ENCODE data around the gene PARS2.

Gene PARS2

GRCh38 chr1:54798769-54799641, 34.7 kb upstream of the PARS2 start:
- TF ChIP-seq CTCF (IDR thresholded peaks at IDR 0.05; ENCODE audit: low read depth, low read length, missing control alignments) = no peak
- in situ Hi-C loops (cut with HindIII; ENCODE audit: low sequenced_read_pairs) = no loop called here
- H3K4me3 ChIP-seq (ENCODE audit: low read depth, low read length) = no peak overlapping the region
- DNase-seq (ENCODE audit: low read depth) = no peak

GRCh38 chr1:54798206-54798605, 33.9 kb upstream of the PARS2 start:
- in situ Hi-C loops (cut with HindIII; ENCODE audit: low sequenced_read_pairs) = no loop called here
- H3K4me3 ChIP-seq (ENCODE audit: low read depth, low read length) = no peak overlapping the region
- DNase-seq (ENCODE audit: low read depth) = no peak
- no peak for TF ChIP-seq CTCF (IDR thresholded peaks at IDR 0.05; ENCODE audit: low read depth, low read length, missing control alignments)

- no peak for TF ChIP-seq CTCF (IDR thresholded peaks at IDR 0.05; ENCODE audit: low read depth, low read length, missing control alignments)
- in situ Hi-C loops (cut with HindIII; ENCODE audit: low sequenced_read_pairs) = no loop called here
- H3K4me3 ChIP-seq (ENCODE audit: low read depth, low read length) = no peak overlapping the region
- no peak for DNase-seq (ENCODE audit: low read depth)
Observed at GRCh38 chr1:54796902-54797301, 32.6 kb upstream of the PARS2 start.

- H3K4me3 ChIP-seq (ENCODE audit: low read depth, low read length) = no peak overlapping the region
- in situ Hi-C loops (cut with HindIII; ENCODE audit: low sequenced_read_pairs) = no loop called here
- no peak for TF ChIP-seq CTCF (IDR thresholded peaks at IDR 0.05; ENCODE audit: low read depth, low read length, missing control alignments)
- no peak for DNase-seq (ENCODE audit: low read depth)
Observed at GRCh38 chr1:54795841-54796468, 31.6 kb upstream of the PARS2 start.

- no peak for DNase-seq (ENCODE audit: low read depth)
- TF ChIP-seq CTCF (IDR thresholded peaks at IDR 0.05; ENCODE audit: low read depth, low read length, missing control alignments) = no peak
- in situ Hi-C loops (cut with HindIII; ENCODE audit: low sequenced_read_pairs) = no loop called here
- H3K4me3 ChIP-seq (ENCODE audit: low read depth, low read length) = no peak overlapping the region
Observed at GRCh38 chr1:54795356-54795665, 31.0 kb upstream of the PARS2 start.

- H3K4me3 ChIP-seq (ENCODE audit: low read depth, low read length) = no peak overlapping the region
- no peak for TF ChIP-seq CTCF (IDR thresholded peaks at IDR 0.05; ENCODE audit: low read depth, low read length, missing control alignments)
- DNase-seq (ENCODE audit: low read depth) = no peak
- in situ Hi-C loops (cut with HindIII; ENCODE audit: low sequenced_read_pairs) = no loop called here
Observed at GRCh38 chr1:54794451-54795355, 30.4 kb upstream of the PARS2 start.

Data from astrocyte of the cerebellum (primary cell).